ENCODE data around the gene GALNT13. TPM values are rescaled to one million over a fixed set of nuclear protein-coding genes. Genes with fewer than 3 reads are reported as not detected.

The GALNT13 gene
- 1.1 TPM for polyA plus RNA-seq (2012; ENCODE audit: insufficient read depth, insufficient read length)

- no peak within 1 kb of the TSS for H3K4me3 ChIP-seq (ENCODE audit: low read length)
- no peak for DNase-seq (ENCODE audit: low read depth, low spot score)
Measured at GRCh38 chr2:153871231-153872221, at the start of gene GALNT13. Gene GALNT13 (plus strand): TSS chr2:153871922.

GRCh38 chr2:153823880-153824279 is 47.8 kb upstream of the GALNT13 start:
- H3K4me3 ChIP-seq (ENCODE audit: low read length) = no peak overlapping the region
- DNase-seq (ENCODE audit: low read depth, low spot score) = no peak

GRCh38 chr2:153828335-153828734 is 43.4 kb upstream of the GALNT13 start:
- no peak for DNase-seq (ENCODE audit: low read depth, low spot score)

GRCh38 chr2:153834662-153835061 is 37.1 kb upstream of the GALNT13 start:
- no peak overlapping the region for H3K4me3 ChIP-seq (ENCODE audit: low read length)
- DNase-seq (ENCODE audit: low read depth, low spot score) = no peak

More at GRCh38 chr2:153828335-153828734, 43.4 kb upstream of the GALNT13 start:
- H3K4me3 ChIP-seq (ENCODE audit: low read length) = no peak overlapping the region

- DNase-seq (ENCODE audit: low read depth, low spot score) = no peak
Measured at GRCh38 chr2:153858250-153858649, 13.5 kb upstream of the GALNT13 start.

GRCh38 chr2:153864022-153864421 is 7.7 kb upstream of the GALNT13 start:
- H3K4me3 ChIP-seq (ENCODE audit: low read length) = no peak overlapping the region
- DNase-seq (ENCODE audit: low read depth, low spot score) = no peak

More at GRCh38 chr2:153858250-153858649, 13.5 kb upstream of the GALNT13 start:
- no peak overlapping the region for H3K4me3 ChIP-seq (ENCODE audit: low read length)

- no peak for DNase-seq (ENCODE audit: low read depth, low spot score)
- H3K4me3 ChIP-seq (ENCODE audit: low read length) = no peak overlapping the region
Measured at GRCh38 chr2:153866595-153866994, 5.1 kb upstream of the GALNT13 start.

- DNase-seq (ENCODE audit: low read depth, low spot score) = no peak
- H3K4me3 ChIP-seq (ENCODE audit: low read length) = no peak overlapping the region
Measured at GRCh38 chr2:153870308-153870707, 1.4 kb upstream of the GALNT13 start.

GRCh38 chr2:153872311-153873051 is 759 bp downstream of the GALNT13 start:
- no peak for DNase-seq (ENCODE audit: low read depth, low spot score)
- no peak overlapping the region for H3K4me3 ChIP-seq (ENCODE audit: low read length)

- DNase-seq (ENCODE audit: low read depth, low spot score) = no peak
- no peak overlapping the region for H3K4me3 ChIP-seq (ENCODE audit: low read length)
Measured at GRCh38 chr2:153873052-153874048, 1.6 kb downstream of the GALNT13 start.

GRCh38 chr2:153875801-153876466 is 4.2 kb downstream of the GALNT13 start:
- no peak overlapping the region for H3K4me3 ChIP-seq (ENCODE audit: low read length)
- DNase-seq (ENCODE audit: low read depth, low spot score) = no peak

GRCh38 chr2:153880926-153881325 is 9.2 kb downstream of the GALNT13 start:
- no peak for DNase-seq (ENCODE audit: low read depth, low spot score)
- no peak overlapping the region for H3K4me3 ChIP-seq (ENCODE audit: low read length)

- DNase-seq (ENCODE audit: low read depth, low spot score) = no peak
- H3K4me3 ChIP-seq (ENCODE audit: low read length) = no peak overlapping the region
Measured at GRCh38 chr2:153886833-153887232, 15.1 kb downstream of the GALNT13 start.

GRCh38 chr2:153890576-153890975 is 18.9 kb downstream of the GALNT13 start:
- no peak for DNase-seq (ENCODE audit: low read depth, low spot score)
- no peak overlapping the region for H3K4me3 ChIP-seq (ENCODE audit: low read length)

- H3K4me3 ChIP-seq (ENCODE audit: low read length) = no peak overlapping the region
- DNase-seq (ENCODE audit: low read depth, low spot score) = no peak
Measured at GRCh38 chr2:153891051-153891450, 19.3 kb downstream of the GALNT13 start.

- DNase-seq (ENCODE audit: low read depth, low spot score) = no peak
- H3K4me3 ChIP-seq (ENCODE audit: low read length) = no peak overlapping the region
Measured at GRCh38 chr2:153912798-153913396, 41.2 kb downstream of the GALNT13 start.

- no peak for DNase-seq (ENCODE audit: low read depth, low spot score)
- H3K4me3 ChIP-seq (ENCODE audit: low read length) = no peak overlapping the region
Measured at GRCh38 chr2:153917570-153917969, 45.8 kb downstream of the GALNT13 start.

- H3K4me3 ChIP-seq (ENCODE audit: low read length) = no peak overlapping the region
- DNase-seq (ENCODE audit: low read depth, low spot score) = no peak
Measured at GRCh38 chr2:153935511-153935910, 63.8 kb downstream of the GALNT13 start.
